HepG2 (cell line): ENCODE data around the gene DNAL4. TPM values are rescaled to one million over a fixed set of nuclear protein-coding genes. Genes with fewer than 3 reads are reported as not detected.

Experiments
- ATAC-seq: fragments of 200-7000 bp; cut with Tn5 transposase; 3 replicates; pipeline ENCODE4 v1.9.1; 2020; ENCODE audit warnings: mild to moderate bottlenecking, moderate library complexity
- BruUV-seq: library from RNA; stranded (reverse); fragments of 400-500 nt; replicated peaks from 2 replicates; lab custom pipeline; 2021; lab: Mats Ljungman, UMichigan
- CTCF ChIA-PET: fragments of 300-600 bp; formaldehyde crosslinking; extraction: SDS; loops from one replicate; lab custom pipeline; 2021; ENCODE audit warnings: low total read pairs, inconsistent platforms, low intra/inter-chr PET ratio; lab: Yijun Ruan, JAX
- POLR2A ChIA-PET: fragments of 350-600 bp; sonication (Branson Sonifier 250); formaldehyde crosslinking; loops from one replicate; lab custom pipeline; 2020; ENCODE audit warnings: antibody characterized with exemption, inconsistent platforms; lab: Yijun Ruan, JAX
- DNase-seq: peaks from one replicate; pipeline ENCODE4 v3.0.0-alpha.2; 2015; ENCODE audit warnings: low spot score
- FAIRE-seq: peaks from 3 replicates; lab custom pipeline; 2011; peaks lifted over from hg19 to GRCh38; lab: Jason Lieb, UNC
- H2AFZ ChIP-seq: one replicate; pipeline ENCODE4 v1.6.1; 2011; ENCODE audit warnings: low read length, inconsistent platforms
- H3K27ac ChIP-seq: fragments of 300-600 bp; 3 replicates; pipeline ENCODE4 v1.8.0; 2011; ENCODE audit warnings: mixed run types, mild to moderate bottlenecking, mixed read lengths, low read length, inconsistent platforms; ENCODE audit not compliant: insufficient read depth; ENCODE audit errors: extremely low read length
- H3K27me3 ChIP-seq, 2 experiments: fragments of 200-600 bp in 1 of 2; 2 replicates in 1 of 2; 3 replicates in 1 of 2; pipeline versions ENCODE4 v1.6.0 to v1.8.0; 2011; ENCODE audit warnings: low read length in 2 of 2, mild to moderate bottlenecking in 2 of 2, moderate library complexity in 2 of 2, inconsistent platforms in 1 of 2; ENCODE audit not compliant: insufficient read depth in 2 of 2, control insufficient read depth in 1 of 2
- H3K36me3 ChIP-seq, 2 experiments: fragments of 200-600 bp in 1 of 2; replicated peaks in 1 of 2; 2 replicates in 1 of 2; 3 replicates in 1 of 2; pipeline versions ENCODE4 v1.5.1 to v1.8.0; 2011; ENCODE audit warnings: low read length in 2 of 2, inconsistent platforms in 1 of 2; ENCODE audit not compliant: insufficient read depth in 2 of 2, control insufficient read depth in 1 of 2
- H3K4me1 ChIP-seq: 2 replicates; pipeline ENCODE4 v1.5.1; 2012; ENCODE audit warnings: low read length, inconsistent platforms; ENCODE audit not compliant: insufficient read depth
- H3K4me2 ChIP-seq: 2 replicates; pipeline ENCODE4 v1.6.0; 2011; ENCODE audit warnings: low read depth, low read length, inconsistent platforms
- H3K4me3 ChIP-seq, 3 experiments: fragments of 200-600 bp in 1 of 3; sonication (generic), shearing (Covaris generic) in 1 of 3; replicated peaks in 1 of 3; 2 replicates each; pipeline ENCODE4 v1.5.1; 2011 to 2016; ENCODE audit warnings: low read length in 3 of 3, inconsistent platforms in 2 of 3, low read depth in 2 of 3, mild to moderate bottlenecking in 2 of 3, control low read depth in 1 of 3, mixed read lengths in 1 of 3; ENCODE audit not compliant: insufficient read depth in 1 of 3
- H3K79me2 ChIP-seq: one replicate; pipeline ENCODE4 v1.6.1; 2011; ENCODE audit warnings: low read length, inconsistent platforms; ENCODE audit not compliant: insufficient read depth
- H3K9ac ChIP-seq: 2 replicates; pipeline ENCODE4 v1.6.0; 2011; ENCODE audit warnings: mild to moderate bottlenecking, low read depth, low read length, inconsistent platforms; ENCODE audit not compliant: insufficient read depth
- H3K9me3 ChIP-seq: 2 replicates; pipeline ENCODE4 v1.5.1; 2012; ENCODE audit warnings: mild to moderate bottlenecking, low read length
- H4K20me1 ChIP-seq: 2 replicates; pipeline ENCODE4 v1.6.0; 2011; ENCODE audit warnings: inconsistent platforms, mild to moderate bottlenecking, low read length, moderate library complexity; ENCODE audit not compliant: insufficient read depth
- AGO2 ChIP-seq: fragments of 200-400 bp; formaldehyde crosslinking; optimal IDR thresholded peaks from 2 replicates; pipeline ENCODE3; 2017; ENCODE audit warnings: mild to moderate bottlenecking, low read depth, low read length, moderate library complexity
- MED1 ChIP-seq: sonication (generic); formaldehyde crosslinking; IDR thresholded peaks from 2 replicates; pipeline ENCODE4 v1.4.0; 2020; ENCODE audit warnings: missing genetic modification reagents
- NKX3-1 ChIP-seq: sonication (generic); formaldehyde crosslinking; IDR thresholded peaks from 2 replicates; pipeline ENCODE4 v1.5.0; 2020; ENCODE audit warnings: missing genetic modification reagents
- ZNF235 ChIP-seq: sonication (generic); formaldehyde crosslinking; IDR thresholded peaks from 2 replicates; pipeline ENCODE4 v1.8.1; 2023; ENCODE audit warnings: mild to moderate bottlenecking, missing genetic modification reagents, borderline replicate concordance
- ZNF687 ChIP-seq: sonication (generic); formaldehyde crosslinking; IDR thresholded peaks from 2 replicates; pipeline ENCODE4 v1.5.1; 2020; ENCODE audit warnings: mild to moderate bottlenecking, missing genetic modification reagents, moderate library complexity
- WGBS: methylation state at CpG from one replicate; pipeline ENCODE4 v1.1.6; 2017; ENCODE audit warnings: low lambda C conversion rate; 5-methylcytosine and 5-hydroxymethylcytosine counted together
- in situ Hi-C: cut with HindIII; loops from 2 replicates; pipeline ENCODE4 v1.10.0; 2017; ENCODE audit warnings: low pct_unique_long_range_greater_than_20kb; ENCODE audit not compliant: extremely low pct_ligation_motif_present
- intact Hi-C: fragments of 100-400 bp; cut with micrococcal nuclease; formaldehyde crosslinking; loops from one replicate; pipeline ENCODE4 v1.10.0; 2022; ENCODE audit not compliant: unreplicated experiment
- polyA plus RNA-seq, 8 experiments: library from polyadenylated mRNA; depleted of rRNA in 3 of 8; stranded (reverse) in 7 of 8; unstranded in 1 of 8; fragments of >200 nt; fragmentation: Illumina TruSeq in 4 of 8; extraction: Trizol in 4 of 8; gene quantifications; 2 replicates each; pipeline versions ENCODE4 v1.2.1 to v1.2.3, GENCODE V29; 2011 to 2016; ENCODE audit warnings: low read depth in 4 of 8, missing spikeins in 1 of 8, mixed read lengths in 1 of 8; ENCODE audit not compliant: insufficient read depth in 1 of 8
- total RNA-seq, 5 experiments: library from RNA; depleted of rRNA; stranded (reverse); fragments of >200 nt; fragmentation: Illumina TruSeq; extraction: Trizol; gene quantifications; 2 replicates each; pipeline ENCODE4 v1.2.3, GENCODE V29; 2016; ENCODE audit warnings: low read depth in 1 of 5

DNAL4 gene
- total and polyA plus RNA-seq, 2 of the 13 experiments (the other 11 are each of a cell fraction or from before 2014, with no cell fraction given), result 8.0 to 10.7 TPM

- TF ChIP-seq ZNF235 (CRISPR knock-in tag), result no peak
Measured at GRCh38 chr22:38759005-38759404, 34.9 kb downstream of the DNAL4 start (continued).

DNA sequence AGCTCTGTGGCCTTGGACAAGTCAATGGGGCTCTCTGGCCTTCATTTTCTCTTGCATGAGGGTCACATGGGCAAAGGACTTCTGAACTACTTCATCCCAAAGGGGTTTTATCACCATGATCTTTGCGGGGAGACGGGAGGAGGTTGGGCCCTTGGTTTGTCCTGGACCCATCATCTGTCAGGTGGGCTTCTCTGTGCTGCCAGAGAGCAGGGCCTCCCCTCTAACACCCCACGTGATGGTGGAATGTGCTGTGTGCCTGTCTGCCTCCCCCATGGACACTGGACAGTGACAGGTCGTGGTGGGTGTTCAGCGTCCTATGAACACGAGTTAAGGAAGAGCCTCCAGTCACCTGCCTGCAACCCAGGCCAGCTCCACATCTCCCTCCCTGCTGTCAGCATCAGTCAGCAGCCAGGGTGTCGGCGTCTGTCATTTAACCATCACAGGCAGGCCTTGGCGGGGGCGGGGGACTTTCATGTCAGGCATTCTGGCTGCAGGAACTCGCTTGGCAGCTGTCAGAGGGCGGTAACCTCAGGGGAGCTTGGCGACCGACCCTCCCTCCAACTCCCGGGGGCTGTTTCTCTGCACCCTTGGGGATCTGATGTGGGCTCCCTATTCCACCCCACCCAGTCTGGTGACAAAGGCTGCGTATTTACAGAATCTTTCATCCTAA is 35.5 kb downstream of the DNAL4 start:
- H3K79me2 ChIP-seq, result peaks cover 2% of the 10 kb centered on the region
- intact Hi-C loops, result no loop called here
- in situ Hi-C loops, result no loop called here
- no TSS peak for BruUV-seq
- peaks cover 0 to 6% of the 10 kb centered on the region in 2 experiments; a peak in 2 of 5 replicates for H3K27me3 ChIP-seq
- H2AFZ ChIP-seq, result no peak overlapping the region
- 0 out of 2 replicates have a peak, but pooled peaks have one; percentile 31 for TF ChIP-seq ZNF687 (CRISPR knock-in tag)
- TF ChIP-seq MED1 (CRISPR knock-in tag), result no peak
- TF ChIP-seq NKX3-1, result no peak
- TF ChIP-seq AGO2, result peak; percentile 33
- TF ChIP-seq, all 625 proteins: peak for 2
- Histone ChIP-seq H3K27ac (no peak overlapping the region), H3K4me3 (no peak overlapping the region), H3K36me3 (no peaks in the 10 kb centered on the region), H3K9ac (no peak overlapping the region), H3K4me2 (no peak overlapping the region; the same call in 1 of the 2 replicates), H3K4me1 (peaks cover 75% of the 10 kb centered on the region), H3K9me3 (no peaks in the 10 kb centered on the region), H4K20me1 (no peaks in the 10 kb centered on the region)
- no peak for FAIRE-seq
- no peak for ATAC-seq
- DNase-seq, result no peak
- ChIA-PET CTCF (no interaction called here), POLR2A (interaction anchor here (1.3 kb wide), 1 partner anchor 11 kb away, joined by 4 read pairs; no protein-coding TSS in a partner anchor)
- WGBS, result 63% methylated on average over 3 of the region's 16 CpGs
